ENCODE results near the gene ILK. TPM values are rescaled to one million over a fixed set of nuclear protein-coding genes. Genes with fewer than 3 reads are reported as not detected.

ILK gene
- total and polyA plus RNA-seq, 2 of the 13 experiments (the other 11 are each of a cell fraction or from before 2014, with no cell fraction given) = 70.3 to 108 TPM

GRCh38 chr11:6598555-6598954, 5.0 kb upstream of the ILK start (continued):
- TF ChIP-seq CTCF (CRISPR knock-in tag; IDR thresholded peaks at IDR 0.05) (0 out of 2 replicates have a peak, but pooled peaks have one; percentile 6), ZNF770 (CRISPR knock-in tag; IDR thresholded peaks at IDR 0.05) (peak; percentile 41; the same call in 1 of the 2 replicates), UBTF (CRISPR knock-in tag; IDR thresholded peaks at IDR 0.05) (peak; percentile 37; the same call in 1 of the 2 replicates), GATAD2A (CRISPR knock-in tag; IDR thresholded peaks at IDR 0.05) (peak; percentile 32; the same call in 1 of the 2 replicates), ZNF792 (CRISPR knock-in tag; IDR thresholded peaks at IDR 0.05) (0 out of 2 replicates have a peak, but pooled peaks have one; percentile 24), TBX3 (IDR thresholded peaks at IDR 0.05; ENCODE audit: borderline replicate concordance) (no peak), ZBTB1 (CRISPR knock-in tag; IDR thresholded peaks at IDR 0.05; ENCODE audit: borderline replicate concordance) (no peak), DRAP1 (CRISPR knock-in tag; IDR thresholded peaks at IDR 0.05) (peak; percentile 34; the same call in 1 of the 2 replicates)
